Calu3 (cell line): ENCODE measurements around the gene KIF17. TPM values are rescaled to one million over a fixed set of nuclear protein-coding genes. Genes with fewer than 3 reads are reported as not detected.

Experiments used
- BruUV-seq: library from RNA; stranded (reverse); fragments of 400-500 nt; replicated peaks from 2 replicates; lab custom pipeline; 2021; lab: Mats Ljungman, UMichigan
- CTCF ChIA-PET: fragments of 300-600 bp; sonication (Branson Sonifier 250); formaldehyde crosslinking; loops from one replicate; lab custom pipeline; 2022; ENCODE audit warnings: antibody characterized with exemption; lab: Charles Lee
- DNase-seq: peaks from one replicate; pipeline ENCODE4 v3.0.0; 2022
- H3K27ac Mint-ChIP-seq: one replicate; pipeline ENCODE4 v1.8.0; 2022; ENCODE audit warnings: mixed read lengths; ENCODE audit not compliant: unreplicated experiment
- H3K27me3 Mint-ChIP-seq: one replicate; pipeline ENCODE4 v1.8.0; 2022; ENCODE audit warnings: mixed read lengths; ENCODE audit not compliant: unreplicated experiment
- H3K36me3 Mint-ChIP-seq: one replicate; pipeline ENCODE4 v1.8.0; 2022; ENCODE audit warnings: mild to moderate bottlenecking, moderate library complexity, mixed read lengths; ENCODE audit not compliant: insufficient read depth, unreplicated experiment
- H3K4me1 Mint-ChIP-seq: one replicate; pipeline ENCODE4 v1.8.0; 2022; ENCODE audit warnings: mild to moderate bottlenecking, low read depth, mixed read lengths; ENCODE audit not compliant: unreplicated experiment
- H3K4me3 Mint-ChIP-seq: one replicate; pipeline ENCODE4 v1.8.0; 2022; ENCODE audit warnings: mild to moderate bottlenecking, low read depth, moderate library complexity, mixed read lengths; ENCODE audit not compliant: unreplicated experiment
- H3K9me3 Mint-ChIP-seq: one replicate; pipeline ENCODE4 v1.8.0; 2022; ENCODE audit warnings: low read depth, mixed read lengths; ENCODE audit not compliant: unreplicated experiment
- CTCF ChIP-seq: fragments of 200-600 bp; IDR thresholded peaks from one replicate; pipeline ENCODE4 v1.8.0; 2022; ENCODE audit warnings: antibody characterized with exemption; ENCODE audit not compliant: unreplicated experiment
- intact Hi-C: fragments of 100-400 bp; cut with micrococcal nuclease; formaldehyde crosslinking; loops from one replicate; pipeline ENCODE4 v1.10.0; 2022; ENCODE audit not compliant: unreplicated experiment
- total RNA-seq: library from RNA; stranded (reverse); gene quantifications from 2 replicates; pipeline ENCODE4 v1.2.3, GENCODE V29; 2022

KIF17 gene
- total RNA-seq, 1 experiment from 2014 or later = not detected

GRCh38 chr1:20626524-20626923, 91.3 kb downstream of the KIF17 start:
- Mint-ChIP-seq H3K4me1 (no peaks in the 10 kb centered on the region), H3K4me3 (no peak overlapping the region), H3K36me3 (peaks cover 5% of the 10 kb centered on the region), H3K27ac (no peak overlapping the region), H3K27me3 (peaks cover 32% of the 10 kb centered on the region), H3K9me3 (no peaks in the 10 kb centered on the region)
- CTCF ChIA-PET = no interaction called here
- intact Hi-C loops = no loop called here
- no peak for DNase-seq
- no peak for TF ChIP-seq CTCF
- BruUV-seq = no TSS peak

- no peaks in the 10 kb centered on the region for H3K4me1 Mint-ChIP-seq
- H3K9me3 Mint-ChIP-seq = no peaks in the 10 kb centered on the region
- no peak overlapping the region for H3K27ac Mint-ChIP-seq
- no TSS peak for BruUV-seq
- TF ChIP-seq CTCF = no peak
- H3K4me3 Mint-ChIP-seq = no peak overlapping the region
- peaks cover 5% of the 10 kb centered on the region for H3K36me3 Mint-ChIP-seq
- peaks cover 32% of the 10 kb centered on the region for H3K27me3 Mint-ChIP-seq
- CTCF ChIA-PET = interaction anchor here (0.7 kb wide), 1 partner anchor 195 kb away, joined by 19 read pairs; no protein-coding TSS in a partner anchor
- no peak for DNase-seq
- intact Hi-C loops = no loop called here
These were observed 91.7 kb downstream of the KIF17 start for GRCh38 chr1:20626098-20626427.

- no peaks in the 10 kb centered on the region for H3K9me3 Mint-ChIP-seq
- H3K4me3 Mint-ChIP-seq = no peak overlapping the region
- peaks cover 32% of the 10 kb centered on the region for H3K27me3 Mint-ChIP-seq
- intact Hi-C loops = no loop called here
- H3K36me3 Mint-ChIP-seq = peaks cover 5% of the 10 kb centered on the region
- TF ChIP-seq CTCF = no peak
- DNase-seq = no peak
- BruUV-seq = no TSS peak
- no peak overlapping the region for H3K27ac Mint-ChIP-seq
- CTCF ChIA-PET = interaction anchor here (0.7 kb wide), 1 partner anchor 194 kb away, joined by 19 read pairs; no protein-coding TSS in a partner anchor
- no peaks in the 10 kb centered on the region for H3K4me1 Mint-ChIP-seq
These were observed 92.4 kb downstream of the KIF17 start for GRCh38 chr1:20625176-20626097.

GRCh38 chr1:20624709-20625108, 93.1 kb downstream of the KIF17 start:
- peaks cover 32% of the 10 kb centered on the region for H3K27me3 Mint-ChIP-seq
- no peak for DNase-seq
- intact Hi-C loops = no loop called here
- no peaks in the 10 kb centered on the region for H3K4me1 Mint-ChIP-seq
- no peaks in the 10 kb centered on the region for H3K9me3 Mint-ChIP-seq
- no TSS peak for BruUV-seq
- no peak overlapping the region for H3K27ac Mint-ChIP-seq
- CTCF ChIA-PET = no interaction called here
- no peak for TF ChIP-seq CTCF
- H3K4me3 Mint-ChIP-seq = no peak overlapping the region
- peaks cover 5% of the 10 kb centered on the region for H3K36me3 Mint-ChIP-seq
